ENCODE results near the gene YPEL2. TPM values are rescaled to one million over a fixed set of nuclear protein-coding genes. Genes with fewer than 3 reads are reported as not detected.

The YPEL2 gene
- total RNA-seq, 6 experiments from 2014 or later = 9.2 to 23.3 (median 15.2) TPM

DNA sequence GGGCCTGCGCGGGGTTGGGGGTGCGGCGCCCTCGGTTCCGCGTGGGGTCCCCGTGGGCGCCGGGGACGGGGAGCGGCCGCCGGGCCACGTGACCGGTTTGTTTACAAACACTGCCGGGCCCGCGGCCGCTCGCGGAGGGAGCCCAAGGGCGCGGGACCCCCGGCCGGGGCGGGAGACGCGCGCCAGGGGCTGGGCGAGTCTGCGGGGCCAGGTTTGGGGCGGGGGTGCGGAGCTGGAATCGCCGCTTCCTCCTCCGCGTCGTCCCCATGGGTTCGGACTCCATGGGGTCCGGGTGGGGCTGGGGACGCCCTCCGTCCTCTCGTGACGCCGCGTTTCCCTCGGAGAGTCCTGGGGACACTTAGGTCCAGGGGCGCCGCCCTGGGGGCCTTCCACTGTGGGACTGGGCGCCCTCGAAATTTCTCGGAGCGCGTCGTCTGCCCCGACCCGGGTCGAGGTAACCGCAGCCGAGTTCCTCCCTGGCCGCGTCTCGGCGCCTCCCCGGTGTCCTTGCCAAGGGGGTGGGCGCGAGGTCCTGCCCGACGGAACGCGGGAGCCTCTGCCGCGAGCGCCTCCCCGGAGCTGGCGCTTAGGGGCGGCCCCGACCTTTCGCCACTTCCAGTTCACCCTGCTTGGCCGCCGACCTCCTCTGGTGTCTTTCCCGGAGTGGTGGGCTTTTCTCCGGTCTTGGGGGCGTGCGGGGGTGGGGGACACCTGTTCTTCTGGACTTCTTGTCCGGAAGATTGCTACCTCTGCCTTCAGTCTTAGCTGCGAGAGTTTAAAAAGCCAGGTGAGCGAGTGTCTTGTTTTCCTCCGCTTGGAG, 684 bp downstream of the YPEL2 start:
- 0% methylated on average over 8 of the region's 90 CpGs for WGBS (ENCODE audit: insufficient coverage, low coverage, low lambda C conversion rate, missing lambda C conversion rate)
- ATAC-seq (peak; percentile 13 to 54 (median 49)), DNase-seq (peak; percentile 76 to 88 (median 84))
- Histone ChIP-seq H3K4me1 (peaks cover 0 to 66% (median 31%) of the 10 kb centered on the region in 4 donors), H3K27me3 (no peaks in the 10 kb centered on the region), H3K36me3 (no peaks in the 10 kb centered on the region), H3K4me3 (peak overlapping the region; percentile 94 to 95 (median 94)), H3K9me3 (no peaks in the 10 kb centered on the region), H3K27ac (peak overlapping the region; percentile 94 to 98 (median 96))
- TF ChIP-seq, protein P1, sequence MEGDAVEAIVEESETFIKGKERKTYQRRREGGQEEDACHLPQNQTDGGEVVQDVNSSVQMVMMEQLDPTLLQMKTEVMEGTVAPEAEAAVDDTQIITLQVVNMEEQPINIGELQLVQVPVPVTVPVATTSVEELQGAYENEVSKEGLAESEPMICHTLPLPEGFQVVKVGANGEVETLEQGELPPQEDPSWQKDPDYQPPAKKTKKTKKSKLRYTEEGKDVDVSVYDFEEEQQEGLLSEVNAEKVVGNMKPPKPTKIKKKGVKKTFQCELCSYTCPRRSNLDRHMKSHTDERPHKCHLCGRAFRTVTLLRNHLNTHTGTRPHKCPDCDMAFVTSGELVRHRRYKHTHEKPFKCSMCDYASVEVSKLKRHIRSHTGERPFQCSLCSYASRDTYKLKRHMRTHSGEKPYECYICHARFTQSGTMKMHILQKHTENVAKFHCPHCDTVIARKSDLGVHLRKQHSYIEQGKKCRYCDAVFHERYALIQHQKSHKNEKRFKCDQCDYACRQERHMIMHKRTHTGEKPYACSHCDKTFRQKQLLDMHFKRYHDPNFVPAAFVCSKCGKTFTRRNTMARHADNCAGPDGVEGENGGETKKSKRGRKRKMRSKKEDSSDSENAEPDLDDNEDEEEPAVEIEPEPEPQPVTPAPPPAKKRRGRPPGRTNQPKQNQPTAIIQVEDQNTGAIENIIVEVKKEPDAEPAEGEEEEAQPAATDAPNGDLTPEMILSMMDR (IDR thresholded peaks at IDR 0.05) = no peak
- no peak for TF ChIP-seq POLR2A (IDR thresholded peaks at IDR 0.05)
- intact Hi-C loops (cut with DNase I) = loop anchor here (5.0 kb wide), 2 partner anchors 40 to 105 kb away; no protein-coding TSS in a partner anchor

DNA sequence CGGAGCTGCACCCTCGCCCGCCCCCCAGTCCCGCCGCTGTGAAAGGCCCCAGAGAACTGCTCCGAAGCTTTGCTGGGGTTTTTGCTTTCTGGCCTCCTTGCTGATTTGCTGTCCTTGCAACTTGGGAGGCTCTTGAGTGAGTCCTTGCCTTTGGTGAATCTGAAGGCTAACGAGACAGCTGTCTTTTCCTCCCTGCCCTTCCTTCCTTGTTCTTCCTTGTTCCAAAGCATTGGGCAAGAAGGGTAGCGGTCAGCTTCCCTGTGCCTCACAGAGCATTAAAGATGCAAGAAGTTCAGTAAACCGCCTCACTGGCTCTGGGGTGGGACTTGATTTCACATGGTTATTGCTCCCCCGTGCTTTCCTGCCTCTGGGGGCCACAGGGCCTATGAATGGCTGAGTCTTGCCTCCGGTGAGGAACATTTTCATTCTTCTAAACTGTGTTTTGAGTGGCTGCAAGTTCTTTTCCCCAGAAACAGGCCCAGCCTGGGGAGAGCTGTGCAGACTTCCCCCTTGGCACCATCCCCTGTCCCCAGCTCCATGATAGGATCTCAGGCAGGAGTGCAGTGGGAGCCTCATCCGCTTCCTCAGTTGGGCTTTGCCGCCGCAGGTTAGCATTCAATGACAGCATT, 1.4 kb downstream of the YPEL2 start:
- TF ChIP-seq, protein P1 (IDR thresholded peaks at IDR 0.05) = no peak
- TF ChIP-seq POLR2A (IDR thresholded peaks at IDR 0.05) = peak; percentile 11
- Histone ChIP-seq H3K27ac (peak overlapping the region; percentile 94 to 98 (median 96)), H3K4me1 (peaks cover 0 to 58% (median 27%) of the 10 kb centered on the region in 4 donors), H3K9me3 (no peaks in the 10 kb centered on the region), H3K27me3 (no peaks in the 10 kb centered on the region), H3K4me3 (peak overlapping the region; percentile 94 to 95 (median 94)), H3K36me3 (no peaks in the 10 kb centered on the region)
- peak in 1 of 4 donors; percentile 0 for ATAC-seq
- intact Hi-C loops (cut with DNase I) = loop anchor here (5.0 kb wide), 2 partner anchors 39 to 104 kb away; no protein-coding TSS in a partner anchor
- DNase-seq = peak in 1 of 3 donors; percentile 56
- WGBS (ENCODE audit: insufficient coverage, low coverage, low lambda C conversion rate, missing lambda C conversion rate) = 8% methylated on average over 14 of the region's 14 CpGs

DNA sequence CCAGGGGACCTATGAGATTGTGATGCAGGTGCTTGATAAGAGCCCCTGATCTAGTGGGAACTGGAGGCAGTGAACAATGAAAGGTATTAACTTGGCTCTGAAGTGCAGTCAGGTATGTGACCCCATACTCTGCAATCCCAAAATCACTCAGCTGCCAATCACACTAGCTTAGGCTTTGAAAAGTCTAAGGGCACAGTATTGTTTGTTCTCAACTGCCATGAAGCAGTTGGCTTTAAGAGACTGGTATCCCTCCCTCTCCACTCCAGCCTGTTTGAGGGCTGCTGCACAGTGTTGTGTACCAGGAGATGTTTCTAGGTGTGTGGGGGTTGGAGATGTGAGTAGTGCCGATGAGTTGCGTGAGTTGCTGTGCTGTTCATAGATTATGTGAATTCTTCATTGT, 2.4 kb downstream of the YPEL2 start:
- ATAC-seq = no peak
- DNase-seq = no peak
- no peaks in the 10 kb centered on the region for H3K27me3 ChIP-seq
- no peaks in the 10 kb centered on the region for H3K36me3 ChIP-seq
- H3K4me3 ChIP-seq = peak overlapping the region in 1 of 3 donors; percentile 94
- 100% methylated on average over 2 of the region's 2 CpGs for WGBS (ENCODE audit: insufficient coverage, low coverage, low lambda C conversion rate, missing lambda C conversion rate)
- H3K4me1 ChIP-seq = peaks cover 0 to 49% (median 22%) of the 10 kb centered on the region in 4 donors
- intact Hi-C loops (cut with DNase I) = loop anchor here (5.0 kb wide), 2 partner anchors 38 to 103 kb away; no protein-coding TSS in a partner anchor
- no peak overlapping the region for H3K27ac ChIP-seq
- no peaks in the 10 kb centered on the region for H3K9me3 ChIP-seq
- TF ChIP-seq, protein P1 (IDR thresholded peaks at IDR 0.05) = no peak
- TF ChIP-seq POLR2A (IDR thresholded peaks at IDR 0.05) = no peak

DNA sequence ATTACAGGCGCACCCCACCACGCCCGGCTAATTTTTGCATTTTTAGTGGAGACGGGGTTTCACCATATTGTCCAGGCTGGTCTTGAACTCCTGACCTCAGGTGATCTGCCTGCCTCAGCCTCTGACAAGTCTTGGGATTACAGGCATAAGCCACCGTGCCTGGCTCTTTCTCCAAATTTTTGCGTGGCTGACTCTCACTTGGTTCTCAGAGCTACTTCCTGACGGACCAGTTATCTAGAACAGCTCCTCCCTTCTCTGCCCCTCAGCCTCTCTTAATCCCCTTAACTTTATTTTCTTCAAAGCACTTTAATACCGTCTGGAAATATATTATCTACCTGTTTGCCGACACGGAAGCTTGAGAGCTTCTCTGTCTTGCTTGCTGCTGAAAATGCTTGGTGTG, 4.2 kb downstream of the YPEL2 start:
- Histone ChIP-seq H3K27me3 (no peaks in the 10 kb centered on the region), H3K4me1 (peaks cover 0 to 34% (median 15%) of the 10 kb centered on the region in 4 donors), H3K4me3 (no peak overlapping the region), H3K36me3 (no peaks in the 10 kb centered on the region), H3K9me3 (no peaks in the 10 kb centered on the region), H3K27ac (peak overlapping the region in 1 of 3 donors; percentile 6)
- no peak for DNase-seq
- TF ChIP-seq POLR2A (IDR thresholded peaks at IDR 0.05) = no peak
- TF ChIP-seq, protein P1 (IDR thresholded peaks at IDR 0.05) = no peak
- 73% methylated on average over 6 of the region's 10 CpGs for WGBS (ENCODE audit: insufficient coverage, low coverage, low lambda C conversion rate, missing lambda C conversion rate)
- intact Hi-C loops (cut with DNase I) = no loop called here
- no peak for ATAC-seq
